ENCODE measurements around the gene PDE3A.
A peak's percentile ranks its signal among the peaks of the same experiment; 100 is the strongest.

The PDE3A gene

GRCh38 chr12:20459920-20460319 is 91.6 kb downstream of the PDE3A start:
- TF ChIP-seq CTCF (IDR thresholded peaks at IDR 0.05; ENCODE audit: control insufficient read depth, extremely low read depth, insufficient read depth) = no peak
- H3K4me3 ChIP-seq (ENCODE audit: low read depth, low read length) = no peak overlapping the region
- no peak for DNase-seq (ENCODE audit: low read depth)

- no peak for DNase-seq (ENCODE audit: low read depth)
- no peak overlapping the region for H3K4me3 ChIP-seq (ENCODE audit: low read depth, low read length)
- no peak for TF ChIP-seq CTCF (IDR thresholded peaks at IDR 0.05; ENCODE audit: control insufficient read depth, extremely low read depth, insufficient read depth)
These were observed 92.6 kb downstream of the PDE3A start for GRCh38 chr12:20460956-20461355.

- no peak for DNase-seq (ENCODE audit: low read depth)
- H3K4me3 ChIP-seq (ENCODE audit: low read depth, low read length) = no peak overlapping the region
- TF ChIP-seq CTCF (IDR thresholded peaks at IDR 0.05; ENCODE audit: control insufficient read depth, extremely low read depth, insufficient read depth) = peak; percentile 69
These were observed 95.7 kb downstream of the PDE3A start for GRCh38 chr12:20463913-20464524.

- no peak for DNase-seq (ENCODE audit: low read depth)
- no peak for TF ChIP-seq CTCF (IDR thresholded peaks at IDR 0.05; ENCODE audit: control insufficient read depth, extremely low read depth, insufficient read depth)
These were observed 101.0 kb downstream of the PDE3A start for GRCh38 chr12:20469300-20469699.

GRCh38 chr12:20469756-20470155 is 101.4 kb downstream of the PDE3A start:
- TF ChIP-seq CTCF (IDR thresholded peaks at IDR 0.05; ENCODE audit: control insufficient read depth, extremely low read depth, insufficient read depth) = no peak
- DNase-seq (ENCODE audit: low read depth) = no peak
- H3K4me3 ChIP-seq (ENCODE audit: low read depth, low read length) = no peak overlapping the region

More at GRCh38 chr12:20469300-20469699, 101.0 kb downstream of the PDE3A start:
- H3K4me3 ChIP-seq (ENCODE audit: low read depth, low read length) = no peak overlapping the region

GRCh38 chr12:20472102-20472782 is 103.9 kb downstream of the PDE3A start:
- no peak overlapping the region for H3K4me3 ChIP-seq (ENCODE audit: low read depth, low read length)
- DNase-seq (ENCODE audit: low read depth) = no peak
- no peak for TF ChIP-seq CTCF (IDR thresholded peaks at IDR 0.05; ENCODE audit: control insufficient read depth, extremely low read depth, insufficient read depth)

- TF ChIP-seq CTCF (IDR thresholded peaks at IDR 0.05; ENCODE audit: control insufficient read depth, extremely low read depth, insufficient read depth) = no peak
- no peak overlapping the region for H3K4me3 ChIP-seq (ENCODE audit: low read depth, low read length)
- no peak for DNase-seq (ENCODE audit: low read depth)
These were observed 104.8 kb downstream of the PDE3A start for GRCh38 chr12:20473133-20473532.
